Epithelial cell of prostate (primary cell): ENCODE measurements around the gene CFAP46.

Source experiments
- DNase-seq: peaks from one replicate; pipeline ENCODE4 v3.0.0-alpha.2; 2011; ENCODE audit warnings: low read depth, low spot score
- H3K27ac ChIP-seq: fragments of 450-650 bp; 2 replicates; pipeline ENCODE4 v1.5.1; 2017; ENCODE audit warnings: mild to moderate bottlenecking

Gene CFAP46

DNA sequence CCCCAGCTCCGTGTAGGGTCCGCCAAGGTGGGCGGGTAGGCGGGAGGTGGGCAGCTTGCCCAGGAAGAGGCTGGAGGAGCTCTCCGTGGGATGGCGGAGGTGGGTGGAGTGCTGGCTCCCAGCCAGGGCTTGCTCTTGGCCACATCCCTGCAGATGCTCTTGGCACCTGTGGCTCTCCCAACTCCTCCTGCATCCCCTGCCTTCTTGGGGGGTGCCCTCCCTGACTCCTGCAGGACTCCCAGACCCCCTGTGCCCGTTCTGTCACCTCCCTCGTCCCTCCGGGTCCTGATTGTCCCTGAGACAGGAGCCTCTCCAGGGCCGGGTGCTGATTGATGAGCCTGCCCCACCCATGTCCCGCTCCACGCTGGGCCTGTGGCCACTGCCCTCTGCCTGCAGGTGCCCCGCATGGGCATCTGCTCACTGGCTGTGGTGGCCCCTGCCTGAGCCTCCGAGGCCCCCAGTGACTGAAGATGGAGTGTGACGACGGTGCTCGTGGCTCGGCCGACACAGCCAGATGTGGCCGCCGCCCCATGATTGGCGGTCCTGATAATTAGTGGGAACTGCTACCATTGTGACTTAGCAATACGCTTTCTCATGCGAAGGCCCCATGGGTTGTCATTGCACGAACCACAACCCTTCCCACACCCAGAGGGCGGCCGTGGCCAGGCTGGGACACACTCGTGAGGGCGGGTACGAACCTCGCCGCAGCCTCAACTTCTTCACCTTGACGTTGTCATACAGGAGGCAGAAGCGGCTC lies 23.6 kb downstream of the CFAP46 start:
- no peak for DNase-seq
- H3K27ac ChIP-seq, result no peak overlapping the region

- H3K27ac ChIP-seq, result no peak overlapping the region
- DNase-seq, result no peak
Measured at GRCh38 chr10:132918264-132918616, 24.1 kb downstream of the CFAP46 start.

DNA sequence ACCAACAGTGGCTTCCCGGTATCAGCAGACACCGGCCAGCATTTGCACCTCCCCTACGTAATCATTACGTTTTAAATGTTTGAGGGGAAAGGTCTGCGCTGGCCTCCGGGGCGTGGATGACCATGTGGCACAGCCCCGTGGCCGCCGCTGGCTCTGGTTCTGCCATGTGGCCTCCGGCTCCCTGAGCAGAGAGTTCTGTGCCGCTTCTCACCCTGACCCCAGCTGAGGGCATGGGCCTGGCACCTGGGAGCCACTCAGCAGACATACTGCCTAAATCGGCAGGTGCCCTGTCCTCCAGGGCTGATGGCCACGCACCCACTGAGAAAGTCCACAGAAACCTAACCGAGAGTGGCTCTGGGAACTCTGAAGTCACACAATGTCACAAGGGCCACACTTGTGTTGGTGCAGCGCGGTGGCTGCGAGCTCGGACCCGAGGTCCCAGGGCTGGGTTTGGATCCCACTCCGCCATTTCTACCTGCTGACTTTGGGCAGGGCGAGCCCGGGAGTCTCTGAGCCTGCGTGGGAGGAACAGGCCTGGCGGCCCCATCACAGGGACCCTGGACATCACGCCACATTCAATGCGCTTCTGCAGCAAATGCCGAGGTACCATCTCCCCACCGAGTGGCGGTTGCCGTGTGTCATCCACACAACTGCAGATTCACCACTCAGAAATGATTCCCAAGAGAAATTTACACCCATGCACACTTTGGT lies 25.3 kb downstream of the CFAP46 start:
- H3K27ac ChIP-seq, result no peak overlapping the region
- no peak for DNase-seq

- DNase-seq, result no peak
- H3K27ac ChIP-seq, result no peak overlapping the region
Measured at GRCh38 chr10:132916421-132916841, 25.9 kb downstream of the CFAP46 start.

GRCh38 chr10:132915411-132915810 lies 27.0 kb downstream of the CFAP46 start:
- DNase-seq, result no peak
- no peak overlapping the region for H3K27ac ChIP-seq

DNA sequence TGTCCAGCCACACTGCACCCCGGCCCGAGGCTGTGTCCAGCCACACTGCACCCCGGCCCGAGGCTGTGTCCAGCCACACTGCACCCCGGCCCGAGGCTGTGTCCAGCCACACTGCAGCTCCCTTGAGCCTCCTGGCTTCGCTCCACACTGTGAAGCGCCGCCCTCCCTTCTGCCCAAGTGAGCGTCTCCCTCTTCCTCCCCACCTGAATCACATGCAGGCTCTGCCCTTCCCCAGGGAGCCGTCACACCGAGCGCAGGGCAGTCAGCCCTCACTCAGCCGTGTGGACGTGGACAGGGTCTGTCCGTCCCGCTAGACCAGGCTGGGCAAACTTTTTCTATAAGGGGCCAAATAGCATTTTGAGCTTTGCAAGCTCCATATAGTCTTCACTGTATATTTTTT lies 27.6 kb downstream of the CFAP46 start:
- no peak for DNase-seq

DNA sequence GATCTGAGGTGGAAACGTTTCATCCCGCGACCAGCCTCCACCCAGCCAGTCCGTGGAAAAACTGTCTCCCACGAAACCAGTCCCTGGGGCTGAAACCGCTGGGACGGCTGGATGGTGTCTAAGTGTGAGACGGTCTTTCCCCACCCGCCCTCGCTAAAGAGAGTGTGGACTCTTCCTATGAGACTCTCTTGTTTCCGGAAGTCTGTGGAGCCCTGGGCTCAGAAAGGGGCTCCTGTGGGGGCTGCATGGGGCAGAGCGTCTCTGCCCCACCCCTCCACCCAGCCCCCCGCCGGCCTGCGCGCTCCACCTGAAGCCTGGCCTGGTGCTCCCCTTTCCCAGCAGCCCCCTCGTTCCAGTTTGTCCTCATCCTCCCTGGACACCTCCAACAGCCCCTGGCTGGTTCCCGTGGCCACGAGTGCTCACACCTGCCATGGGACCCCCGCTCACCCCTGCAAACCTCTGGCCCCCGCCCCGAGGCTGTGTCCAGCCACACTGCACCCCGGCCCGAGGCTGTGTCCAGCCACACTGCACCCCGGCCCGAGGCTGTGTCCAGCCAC lies 28.7 kb downstream of the CFAP46 start:
- DNase-seq, result no peak
- H3K27ac ChIP-seq, result no peak overlapping the region

More for the DNA sequence above, 27.6 kb downstream of the CFAP46 start:
- no peak overlapping the region for H3K27ac ChIP-seq

GRCh38 chr10:132912713-132913558 lies 29.4 kb downstream of the CFAP46 start:
- no peak overlapping the region for H3K27ac ChIP-seq
- DNase-seq, result no peak

- H3K27ac ChIP-seq, result no peak overlapping the region
- DNase-seq, result no peak
Measured at GRCh38 chr10:132912225-132912712, 30.1 kb downstream of the CFAP46 start.

GRCh38 chr10:132911786-132912097 lies 30.6 kb downstream of the CFAP46 start:
- no peak overlapping the region for H3K27ac ChIP-seq
- no peak for DNase-seq

DNA sequence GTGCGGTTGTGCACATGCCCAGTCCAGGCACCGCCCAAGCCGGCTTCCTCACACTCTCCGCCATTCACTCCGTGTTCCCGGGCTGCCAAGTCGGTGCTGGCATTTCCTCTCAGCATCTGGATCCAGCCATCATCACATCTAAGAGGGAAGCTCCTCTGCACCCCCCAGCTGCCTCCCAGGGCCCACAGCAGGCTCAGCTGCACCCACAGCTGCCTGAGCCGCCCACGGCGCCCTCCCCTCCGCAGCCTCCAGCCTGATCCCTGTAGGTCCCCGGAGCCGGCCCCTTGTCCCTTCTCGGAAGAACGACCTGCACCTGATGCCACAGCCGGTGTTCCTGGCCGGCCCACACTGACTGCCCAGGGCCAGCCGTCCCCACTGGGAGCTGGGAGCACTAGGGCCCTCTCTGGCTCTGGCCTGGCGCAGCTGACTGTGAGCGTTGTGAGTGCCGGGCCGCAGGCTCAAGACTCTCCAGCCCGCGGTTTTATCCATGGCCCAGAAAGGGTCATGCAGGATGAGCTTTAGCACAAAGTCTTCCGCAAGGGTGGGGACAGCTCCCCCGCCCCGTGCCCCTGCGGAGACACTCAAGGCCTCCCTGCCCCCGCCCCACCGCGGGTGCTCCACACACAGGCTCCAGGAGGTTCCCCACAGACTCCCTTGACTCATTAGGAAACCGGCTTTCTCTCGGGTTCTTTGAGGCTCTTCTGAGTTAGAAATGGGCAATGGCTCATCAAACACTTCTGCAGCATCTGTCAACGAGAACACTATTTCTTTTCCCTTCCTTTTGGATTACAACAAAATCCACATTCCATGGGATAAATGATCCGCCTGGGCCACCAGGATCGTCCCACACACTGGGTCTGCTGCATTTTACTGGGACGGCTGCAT lies 31.2 kb downstream of the CFAP46 start:
- H3K27ac ChIP-seq, result no peak overlapping the region
- no peak for DNase-seq

DNA sequence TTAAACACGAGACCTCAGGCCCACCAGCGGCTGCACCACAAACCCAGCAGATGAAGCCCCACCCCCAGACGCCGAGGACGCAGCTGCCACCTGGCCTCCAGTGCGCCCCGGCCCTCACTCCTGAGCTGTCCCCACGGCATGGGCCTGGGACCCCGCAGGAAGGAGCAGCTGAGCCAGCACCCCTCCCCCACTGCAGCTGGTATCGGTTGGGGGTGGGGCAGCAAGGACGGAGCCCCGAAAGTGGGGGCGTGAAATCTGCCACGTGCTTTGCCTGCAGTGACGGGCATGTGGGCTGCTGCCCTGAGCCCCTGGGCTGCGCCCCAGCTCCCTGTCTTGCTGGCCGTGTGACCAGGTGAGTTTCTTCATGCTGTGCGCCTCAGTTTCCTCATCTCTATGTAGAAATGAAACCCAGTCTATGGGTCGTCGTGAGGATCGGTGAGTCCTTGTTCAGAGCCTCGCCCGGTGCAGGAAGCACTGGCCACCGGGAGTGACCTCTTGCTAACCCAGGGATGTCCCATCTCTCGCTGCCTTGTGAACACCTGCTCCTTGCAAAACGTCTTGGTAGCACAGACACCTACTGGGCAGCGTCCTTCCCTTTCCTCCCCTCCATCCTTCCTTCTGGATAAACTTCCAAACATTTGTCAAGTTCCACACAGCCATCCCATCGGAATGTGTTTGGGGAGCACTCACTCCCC lies 32.0 kb downstream of the CFAP46 start:
- no peak for DNase-seq
- H3K27ac ChIP-seq, result no peak overlapping the region

- H3K27ac ChIP-seq, result no peak overlapping the region
- no peak for DNase-seq
Measured at GRCh38 chr10:132909491-132910071, 32.8 kb downstream of the CFAP46 start.

- DNase-seq, result no peak
- no peak overlapping the region for H3K27ac ChIP-seq
Measured at GRCh38 chr10:132908621-132909295, 33.6 kb downstream of the CFAP46 start.

GRCh38 chr10:132907821-132908620 lies 34.3 kb downstream of the CFAP46 start:
- no peak for DNase-seq
- no peak overlapping the region for H3K27ac ChIP-seq

GRCh38 chr10:132906836-132907235 lies 35.5 kb downstream of the CFAP46 start:
- H3K27ac ChIP-seq, result no peak overlapping the region
- no peak for DNase-seq

- DNase-seq, result no peak
- H3K27ac ChIP-seq, result no peak overlapping the region
Measured at GRCh38 chr10:132906106-132906505, 36.3 kb downstream of the CFAP46 start.
